Heart right ventricle (tissue), 16 donors: ENCODE data around the gene SYS1. TPM values are rescaled to one million over a fixed set of nuclear protein-coding genes. Genes with fewer than 3 reads are reported as not detected.

Source experiments
- ATAC-seq, 8 donors: fragments of 200-7000 bp; cut with Tn5 transposase; one replicate each; pipeline ENCODE4 v1.9.1; 2020; ENCODE audit warnings: mild to moderate bottlenecking in 8 of 8, moderate library complexity in 8 of 8, moderate number of reproducible peaks in 1 of 8
- DNase-seq, 2 donors: peaks; one replicate each; pipeline ENCODE4 v3.0.0-alpha.2; 2020
- H3K27ac ChIP-seq, 10 donors: fragments of 200-600 bp; sonication (generic) in 2 of 10; one replicate each; pipeline versions ENCODE4 v1.5.0 to v1.8.0; 2020 to 2022; ENCODE audit warnings: mild to moderate bottlenecking in 3 of 10
- H3K27me3 ChIP-seq, 7 donors: fragments of 200-600 bp; one replicate each; pipeline ENCODE4 v1.8.0; 2021 to 2022; ENCODE audit warnings: mild to moderate bottlenecking in 2 of 7
- H3K36me3 ChIP-seq, 9 donors: fragments of 200-600 bp; sonication (generic) in 1 of 9; one replicate each; pipeline versions ENCODE4 v1.5.0 to v1.8.0; 2020 to 2022; ENCODE audit warnings: mild to moderate bottlenecking in 2 of 9
- H3K4me1 ChIP-seq, 9 donors: fragments of 200-600 bp; sonication (generic) in 1 of 9; one replicate each; pipeline versions ENCODE4 v1.5.0 to v1.8.0; 2020 to 2022; ENCODE audit warnings: mild to moderate bottlenecking in 4 of 9
- H3K4me3 ChIP-seq, 10 donors: fragments of 200-600 bp; sonication (generic) in 2 of 10; one replicate each; pipeline versions ENCODE4 v1.5.0 to v1.8.0; 2020 to 2022; ENCODE audit warnings: mild to moderate bottlenecking in 7 of 10, moderate library complexity in 2 of 10
- H3K9me3 ChIP-seq, 11 donors: fragments of 200-600 bp in 10 of 11; sonication (generic) in 2 of 11; one replicate each; pipeline versions ENCODE4 v1.5.0 to v1.8.0; 2013 to 2022; ENCODE audit warnings: mild to moderate bottlenecking in 2 of 11, control low read depth in 1 of 11, moderate library complexity in 1 of 11
- WGBS, 2 donors: extraction: QIAGEN DNeasy Blood & Tissue Kit; methylation state at CpG; one replicate each; pipeline ENCODE4 v1.1.7; 2013; ENCODE audit warnings: inconsistent platforms in 1 of 2; 5-methylcytosine and 5-hydroxymethylcytosine counted together
- intact Hi-C, 10 donors: fragments of 100-400 bp; cut with DNase I; formaldehyde crosslinking; loops; one replicate each; pipeline versions ENCODE4 v1.11.1 to v1.14.2; 2022
- polyA plus RNA-seq, 2 donors: library from polyadenylated mRNA; stranded (reverse); fragments of 200-250 nt; gene quantifications; one replicate each; pipeline ENCODE4 v1.2.3, GENCODE V29; 2013
- total RNA-seq, 10 donors: library from RNA; stranded (reverse); fragmentation: NEBNext Ultra II Directional in 3 of 10; extraction: Animal tissue kit (Norgen Biotek cat#: 25700) in 3 of 10; gene quantifications; one replicate each; pipeline versions ENCODE4 v1.2.1 to v1.2.4, GENCODE V29; 2021 to 2023
- TF ChIP-seq, protein P1 (sequence below), 9 donors: fragments of 200-600 bp; sonication (generic) in 2 of 9; IDR thresholded peaks; one replicate each; pipeline versions ENCODE4 v1.5.0 to v1.8.0; 2021 to 2022; ENCODE audit warnings: antibody characterized with exemption in 9 of 9, mild to moderate bottlenecking in 5 of 9, moderate library complexity in 1 of 9
- donor health status: Arrhythmogenic right ventricular cardiomyopathy.
- donor health status: ischemic (EF 13 %, LVEDD 7.1; RV severe dilation, severe dysfunction).
- donor health status: healthy with polysubstance abuse.
- donor health status: DM: no; HTN: yes; CAD: no.
- donor health status: DM: no; HTN: no; CAD: no.
- donor health status: ischemic (EF 25% LVEDD 6.9; RV normal size, moderate dysfunction).
- donor health status: ischemic (EF 25% LVEDD 5.7; RV mildly dilated, moderate dysfunction).
- donor health status: healthy.
- donor health status: DM: yes; HTN: yes; CAD: no.
- donor health status: Ischemic cardiomyopathy.
- donor health status: ischemic (EF 35%, LVEDD 5.7; RV mildly dilated, moderate dysfunction).
- donor health status: nonischemic (EF 11% LVEDD 7.7; RV severe dilation, severe dysfunction).
- donor health status: DM: yes; HTN: yes; CAD: no.
- donor health status: PGD.
- donor health status: ischemic (EF 29% LVEDD 5.4; RV normal size, mild dysfunction).
- donor health status: nonischemic (EF 23%, LVEDD 6.1; RV moderate dilation, normal function).

The SYS1 gene
- total and polyA plus RNA-seq, 12 donors = 11.7 to 34.5 (median 18.2) TPM

DNA sequence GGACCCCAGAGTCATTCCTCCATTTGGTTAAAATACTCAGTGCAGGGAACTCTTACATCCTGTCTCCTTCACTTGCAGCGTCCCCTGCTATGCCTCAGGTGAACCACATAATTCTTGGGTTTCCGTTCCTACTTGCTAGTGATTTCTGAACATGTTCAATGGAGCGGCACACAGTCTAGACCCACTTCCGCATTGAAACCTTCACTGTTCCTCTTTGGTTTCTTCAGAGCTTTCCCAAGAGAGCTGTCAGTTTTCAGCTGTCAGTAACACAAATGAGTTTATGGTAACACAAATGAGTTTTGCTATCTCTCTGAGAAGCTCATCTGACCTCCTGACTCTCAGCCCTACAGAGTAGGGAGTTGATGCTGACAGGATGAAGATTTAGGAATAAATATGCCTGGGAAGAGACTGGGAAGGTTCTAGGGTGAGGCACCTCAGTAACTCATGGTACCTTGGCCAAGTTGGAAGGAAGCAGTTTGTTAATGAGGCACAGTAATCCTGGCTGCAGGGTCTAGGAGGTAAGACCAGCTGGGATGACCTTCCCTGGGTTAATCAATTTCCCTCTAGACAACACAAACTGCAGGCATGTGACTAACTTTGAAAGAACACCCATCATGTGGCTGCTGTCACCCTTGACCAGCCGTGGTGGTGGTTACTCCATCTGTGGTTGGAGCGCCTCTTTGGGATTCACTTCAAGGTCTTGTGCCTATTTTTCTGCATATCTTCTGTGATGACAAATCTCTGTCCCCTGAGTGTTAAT lies 5.4 kb downstream of the SYS1 start:
- no peak for ATAC-seq
- DNase-seq = no peak
- H3K4me1 ChIP-seq = peaks cover 2 to 56% (median 20%) of the 10 kb centered on the region in 9 donors
- intact Hi-C loops = loop anchor here in 1 of 10 donors (5.0 kb wide), 1 partner anchor 41 kb away; no protein-coding TSS in a partner anchor
- TF ChIP-seq, protein P1, sequence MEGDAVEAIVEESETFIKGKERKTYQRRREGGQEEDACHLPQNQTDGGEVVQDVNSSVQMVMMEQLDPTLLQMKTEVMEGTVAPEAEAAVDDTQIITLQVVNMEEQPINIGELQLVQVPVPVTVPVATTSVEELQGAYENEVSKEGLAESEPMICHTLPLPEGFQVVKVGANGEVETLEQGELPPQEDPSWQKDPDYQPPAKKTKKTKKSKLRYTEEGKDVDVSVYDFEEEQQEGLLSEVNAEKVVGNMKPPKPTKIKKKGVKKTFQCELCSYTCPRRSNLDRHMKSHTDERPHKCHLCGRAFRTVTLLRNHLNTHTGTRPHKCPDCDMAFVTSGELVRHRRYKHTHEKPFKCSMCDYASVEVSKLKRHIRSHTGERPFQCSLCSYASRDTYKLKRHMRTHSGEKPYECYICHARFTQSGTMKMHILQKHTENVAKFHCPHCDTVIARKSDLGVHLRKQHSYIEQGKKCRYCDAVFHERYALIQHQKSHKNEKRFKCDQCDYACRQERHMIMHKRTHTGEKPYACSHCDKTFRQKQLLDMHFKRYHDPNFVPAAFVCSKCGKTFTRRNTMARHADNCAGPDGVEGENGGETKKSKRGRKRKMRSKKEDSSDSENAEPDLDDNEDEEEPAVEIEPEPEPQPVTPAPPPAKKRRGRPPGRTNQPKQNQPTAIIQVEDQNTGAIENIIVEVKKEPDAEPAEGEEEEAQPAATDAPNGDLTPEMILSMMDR (IDR thresholded peaks at IDR 0.05) = no peak
- H3K4me3 ChIP-seq = no peak overlapping the region
- H3K9me3 ChIP-seq = no peaks in the 10 kb centered on the region
- peaks cover 0 to 51% (median 18%) of the 10 kb centered on the region in 9 donors for H3K36me3 ChIP-seq
- 71 to 72% methylated on average over 6 of the region's 6 CpGs for WGBS, 2 donors
- H3K27ac ChIP-seq = peak overlapping the region in 2 of 10 donors; percentile 14 to 65
- no peaks in the 10 kb centered on the region for H3K27me3 ChIP-seq

DNA sequence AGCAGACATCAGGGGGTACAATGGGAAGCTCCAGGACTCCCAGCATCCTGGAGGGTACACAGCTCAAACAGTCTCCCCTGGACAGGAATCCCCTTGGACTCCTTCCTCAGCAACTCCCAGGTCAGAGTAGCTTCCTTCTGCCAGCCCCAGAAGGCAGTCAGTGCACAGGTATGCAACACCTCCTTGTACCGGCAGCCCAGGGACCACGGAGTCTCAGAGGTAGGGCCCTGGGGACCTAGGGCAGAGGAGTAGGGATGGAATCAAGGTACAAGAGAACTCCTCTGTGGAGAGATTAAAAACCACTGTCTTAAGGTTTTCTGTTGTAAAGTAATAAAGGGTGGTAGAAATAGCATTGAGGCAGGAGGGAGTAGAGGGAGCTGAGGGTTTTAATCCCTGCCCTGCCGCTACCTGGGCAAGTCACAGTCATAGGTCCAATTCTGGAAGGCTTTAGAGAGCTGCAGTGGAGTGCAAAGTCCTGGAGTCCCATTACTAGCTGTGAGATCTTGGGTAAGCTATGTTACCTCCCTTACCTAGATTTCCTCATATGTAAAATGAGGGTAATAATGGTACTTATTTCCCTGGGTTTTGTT lies 7.7 kb downstream of the SYS1 start:
- 73 to 88% methylated on average over 3 of the region's 3 CpGs for WGBS, 2 donors
- ATAC-seq (no peak), DNase-seq (no peak)
- Histone ChIP-seq H3K4me3 (no peak overlapping the region), H3K9me3 (no peaks in the 10 kb centered on the region), H3K27ac (no peak overlapping the region), H3K4me1 (peaks cover 0 to 46% (median 11%) of the 10 kb centered on the region in 9 donors), H3K36me3 (peaks cover 0 to 40% (median 15%) of the 10 kb centered on the region in 9 donors), H3K27me3 (no peaks in the 10 kb centered on the region)
- intact Hi-C loops = loop anchor here in 8 of 10 donors (5.0 kb wide), 4 partner anchors 37 to 67 kb away; partner anchors contain the start of genes DBNDD2 (in 3 of the 8) and PIGT (in 1 of the 8)
- TF ChIP-seq, protein P1 (IDR thresholded peaks at IDR 0.05) = no peak

DNA sequence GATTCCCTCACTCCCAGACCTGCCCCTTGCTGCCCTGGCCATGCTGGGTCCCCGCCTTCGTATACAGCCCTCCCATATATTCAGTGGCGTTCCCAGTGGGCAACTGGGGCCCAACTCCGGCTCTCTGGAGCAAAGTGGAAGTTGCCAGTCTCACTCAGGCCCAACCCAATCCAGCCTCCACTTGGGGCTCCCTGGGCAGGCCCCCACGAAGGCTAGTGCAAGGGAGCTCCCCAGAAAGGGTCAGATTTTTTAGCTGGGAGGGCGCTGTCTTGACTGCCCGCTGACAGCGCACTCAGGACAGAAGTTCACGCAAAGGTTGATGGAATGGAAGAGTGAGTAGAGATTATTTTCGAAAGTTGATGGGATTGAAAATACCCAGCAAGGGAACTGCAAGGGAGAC lies 9.3 kb downstream of the SYS1 start:
- no peak overlapping the region for H3K27ac ChIP-seq

More for the DNA sequence above, 9.3 kb downstream of the SYS1 start:
- peaks cover 0 to 24% (median 9%) of the 10 kb centered on the region in 9 donors for H3K36me3 ChIP-seq
- no peak for DNase-seq
- no peaks in the 10 kb centered on the region for H3K27me3 ChIP-seq
- H3K4me1 ChIP-seq = peaks cover 0 to 40% (median 11%) of the 10 kb centered on the region in 9 donors
- no peak for ATAC-seq
- TF ChIP-seq, protein P1 (IDR thresholded peaks at IDR 0.05) = no peak
- H3K4me3 ChIP-seq = peak overlapping the region in 2 of 10 donors; percentile 65 to 66
- 83 to 90% methylated on average over 10 of the region's 10 CpGs for WGBS, 2 donors
- H3K9me3 ChIP-seq = no peaks in the 10 kb centered on the region
- intact Hi-C loops = loop anchor here in 8 of 10 donors (2.0 to 5.0 kb wide), 6 partner anchors 35 to 65 kb away; partner anchors contain the start of genes DBNDD2 (in 3 of the 8) and PIGT (in 1 of the 8)
